RPMI8226 (cell line): ENCODE results near the gene MACROD2.

Experiments
- DNase-seq: peaks from one replicate; pipeline ENCODE4 v3.0.0-alpha.2; 2015

The MACROD2 gene

GRCh38 chr20:14284443-14284842 lies 289.1 kb downstream of the MACROD2 start:
- DNase-seq: no peak

GRCh38 chr20:14288341-14289330 lies 293.3 kb downstream of the MACROD2 start:
- no peak for DNase-seq

GRCh38 chr20:14291502-14291901 lies 296.2 kb downstream of the MACROD2 start:
- DNase-seq: no peak

- no peak for DNase-seq
Measured at GRCh38 chr20:14295238-14295637, 299.9 kb downstream of the MACROD2 start.

GRCh38 chr20:14295770-14296309 lies 300.5 kb downstream of the MACROD2 start:
- no peak for DNase-seq

- no peak for DNase-seq
Measured at GRCh38 chr20:14299831-14300230, 304.5 kb downstream of the MACROD2 start.

GRCh38 chr20:14303106-14303505 lies 307.8 kb downstream of the MACROD2 start:
- DNase-seq: no peak

GRCh38 chr20:14303651-14304050 lies 308.3 kb downstream of the MACROD2 start:
- no peak for DNase-seq

GRCh38 chr20:14304472-14304871 lies 309.2 kb downstream of the MACROD2 start:
- no peak for DNase-seq

- DNase-seq: no peak
Measured at GRCh38 chr20:14307956-14308355, 312.6 kb downstream of the MACROD2 start.

GRCh38 chr20:14310977-14311627 lies 315.8 kb downstream of the MACROD2 start:
- no peak for DNase-seq

- no peak for DNase-seq
Measured at GRCh38 chr20:14312001-14312400, 316.7 kb downstream of the MACROD2 start.

GRCh38 chr20:14313341-14314020 lies 318.2 kb downstream of the MACROD2 start:
- no peak for DNase-seq

- no peak for DNase-seq
Measured at GRCh38 chr20:14319704-14320103, 324.4 kb downstream of the MACROD2 start.

- no peak for DNase-seq
Measured at GRCh38 chr20:14331646-14332045, 336.3 kb downstream of the MACROD2 start.

GRCh38 chr20:14332866-14333265 lies 337.6 kb downstream of the MACROD2 start:
- no peak for DNase-seq

- no peak for DNase-seq
Measured at GRCh38 chr20:14333721-14334120, 338.4 kb downstream of the MACROD2 start.

GRCh38 chr20:14334306-14334930 lies 339.1 kb downstream of the MACROD2 start:
- peak; percentile 51 for DNase-seq

GRCh38 chr20:14335052-14335451 lies 339.7 kb downstream of the MACROD2 start:
- no peak for DNase-seq

- DNase-seq: no peak
Measured at GRCh38 chr20:14336686-14337085, 341.4 kb downstream of the MACROD2 start.

GRCh38 chr20:14337400-14338171 lies 342.3 kb downstream of the MACROD2 start, which contains the start of gene FLRT3:
Gene FLRT3, minus strand, starts transcription at chr20:14337612. Its CDS starts 10,106 bp downstream, at chr20:14327506.
- DNase-seq: peak; percentile 79

- no peak for DNase-seq
Measured at GRCh38 chr20:14341801-14342200, 346.5 kb downstream of the MACROD2 start.
